ENCODE data around the gene PRG2.

Gene PRG2

GRCh38 chr11:57396744-57397143, 6.3 kb upstream of the PRG2 start:
- no peak for TF ChIP-seq POLR2A (IDR thresholded peaks at IDR 0.05; ENCODE audit: low read length)
- TF ChIP-seq GATA1 (IDR thresholded peaks at IDR 0.05; ENCODE audit: low read depth, low read length) = no peak
- DNase-seq = no peak

- peak; percentile 70 for TF ChIP-seq GATA1 (IDR thresholded peaks at IDR 0.05; ENCODE audit: low read depth, low read length)
- peak; percentile 78 for TF ChIP-seq POLR2A (IDR thresholded peaks at IDR 0.05; ENCODE audit: low read length)
- peak; percentile 91 to 98 for DNase-seq
Measured at GRCh38 chr11:57395905-57396623, 5.6 kb upstream of the PRG2 start.

GRCh38 chr11:57394203-57394965, 3.9 kb upstream of the PRG2 start:
- TF ChIP-seq POLR2A (IDR thresholded peaks at IDR 0.05; ENCODE audit: low read length) (no peak), GATA1 (IDR thresholded peaks at IDR 0.05; ENCODE audit: low read depth, low read length) (no peak)

GRCh38 chr11:57392763-57393105, 2.3 kb upstream of the PRG2 start:
- no peak for DNase-seq
- TF ChIP-seq GATA1 (IDR thresholded peaks at IDR 0.05; ENCODE audit: low read depth, low read length) (no peak), POLR2A (IDR thresholded peaks at IDR 0.05; ENCODE audit: low read length) (no peak)

More at GRCh38 chr11:57394203-57394965, 3.9 kb upstream of the PRG2 start:
- peak; percentile 45 to 66 for DNase-seq

GRCh38 chr11:57392066-57392762, 1.8 kb upstream of the PRG2 start:
- TF ChIP-seq POLR2A (IDR thresholded peaks at IDR 0.05; ENCODE audit: low read length) (no peak), GATA1 (IDR thresholded peaks at IDR 0.05; ENCODE audit: low read depth, low read length) (no peak)
- peak; percentile 67 to 87 for DNase-seq

GRCh38 chr11:57391539-57391938, 1.1 kb upstream of the PRG2 start:
- TF ChIP-seq POLR2A (IDR thresholded peaks at IDR 0.05; ENCODE audit: low read length) (peak; percentile 18), GATA1 (IDR thresholded peaks at IDR 0.05; ENCODE audit: low read depth, low read length) (no peak)
- DNase-seq = no peak

GRCh38 chr11:57391111-57391510, 661 bp upstream of the PRG2 start:
- no peak for DNase-seq
- no peak for TF ChIP-seq POLR2A (IDR thresholded peaks at IDR 0.05; ENCODE audit: low read length)
- TF ChIP-seq GATA1 (IDR thresholded peaks at IDR 0.05; ENCODE audit: low read depth, low read length) = no peak

- DNase-seq = peak; percentile 61 to 71
- TF ChIP-seq GATA1 (IDR thresholded peaks at IDR 0.05; ENCODE audit: low read depth, low read length) (no peak), POLR2A (IDR thresholded peaks at IDR 0.05; ENCODE audit: low read length) (peak; percentile 2)
Measured at GRCh38 chr11:57387289-57388030, 3.0 kb downstream of the PRG2 start.

- TF ChIP-seq GATA1 (IDR thresholded peaks at IDR 0.05; ENCODE audit: low read depth, low read length) (no peak), POLR2A (IDR thresholded peaks at IDR 0.05; ENCODE audit: low read length) (no peak)
- peak in 1 of 2 experiments; percentile 38 for DNase-seq
Measured at GRCh38 chr11:57386178-57386940, 4.1 kb downstream of the PRG2 start.

GRCh38 chr11:57380975-57381374, 9.5 kb downstream of the PRG2 start, which contains the start of gene PRG3:
TSS of gene PRG3 (minus strand) at chr11:57381150. CDS start at chr11:57380708, 442 bp downstream.
- TF ChIP-seq POLR2A (IDR thresholded peaks at IDR 0.05; ENCODE audit: low read length) (no peak), GATA1 (IDR thresholded peaks at IDR 0.05; ENCODE audit: low read depth, low read length) (no peak)
- DNase-seq = no peak

GRCh38 chr11:57379732-57380131, 10.7 kb downstream of the PRG2 start:
- peak; percentile 42 to 59 for DNase-seq
- TF ChIP-seq GATA1 (IDR thresholded peaks at IDR 0.05; ENCODE audit: low read depth, low read length) (no peak), POLR2A (IDR thresholded peaks at IDR 0.05; ENCODE audit: low read length) (no peak)

GRCh38 chr11:57378186-57378585, 12.3 kb downstream of the PRG2 start:
- TF ChIP-seq POLR2A (IDR thresholded peaks at IDR 0.05; ENCODE audit: low read length) (no peak), GATA1 (IDR thresholded peaks at IDR 0.05; ENCODE audit: low read depth, low read length) (no peak)
- no peak for DNase-seq

GRCh38 chr11:57377107-57377506, 13.3 kb downstream of the PRG2 start:
- no peak for DNase-seq
- TF ChIP-seq GATA1 (IDR thresholded peaks at IDR 0.05; ENCODE audit: low read depth, low read length) = no peak
- TF ChIP-seq POLR2A (IDR thresholded peaks at IDR 0.05; ENCODE audit: low read length) = no peak

Data from erythroblast (primary cell).